Keratinocyte (primary cell): ENCODE measurements around the gene SERPINA1.

Source experiments
- CTCF ChIP-seq, 3 experiments: IDR thresholded peaks in 1 of 3; conservative IDR thresholded peaks in 1 of 3; optimal IDR thresholded peaks in 1 of 3; 2 replicates in 2 of 3; 3 replicates in 1 of 3; pipeline versions ENCODE3 to v1.5.1; 2011; ENCODE audit warnings: low read length in 3 of 3, mild to moderate bottlenecking in 3 of 3, moderate library complexity in 2 of 3, control low read depth in 1 of 3, inconsistent platforms in 1 of 3; ENCODE audit not compliant: insufficient read depth in 2 of 3; ENCODE audit errors: extremely low read depth in 1 of 3
- EZH2 ChIP-seq: IDR thresholded peaks from one replicate; pipeline ENCODE4 v1.6.1; 2012; ENCODE audit warnings: inconsistent platforms, mild to moderate bottlenecking, low read length, moderate library complexity

- no peak for TF ChIP-seq CTCF (optimal IDR thresholded peaks at IDR 0.05 in 1 of 3, IDR thresholded peaks at IDR 0.05 in 1 of 3, conservative IDR thresholded peaks at IDR 0.05 in 1 of 3; ENCODE audit: extremely low read depth in 1 of 3, insufficient read depth in 2 of 3, low read length in 3 of 3)
- TF ChIP-seq EZH2: no peak
These were observed 4.1 kb upstream of the SERPINA1 start for GRCh38 chr14:94392510-94392935.
